Lower lobe of right lung (tissue), 2 donors: ENCODE data around the gene ANAPC15. TPM values are rescaled to one million over a fixed set of nuclear protein-coding genes. Genes with fewer than 3 reads are reported as not detected.
A peak's percentile ranks its signal among the peaks of the same experiment; 100 is the strongest.

Experiments
- ATAC-seq, 2 donors: fragments of 200-7000 bp; cut with Tn5 transposase; one replicate each; pipeline ENCODE4 v1.9.1; 2020 to 2022; ENCODE audit warnings: mild to moderate bottlenecking in 2 of 2, moderate library complexity in 2 of 2
- DNase-seq: peaks from one replicate; pipeline ENCODE4 v3.0.0-alpha.2; 2020
- H3K27ac ChIP-seq: fragments of 200-600 bp; one replicate; pipeline ENCODE4 v1.8.0; 2022
- H3K27me3 ChIP-seq: fragments of 200-600 bp; one replicate; pipeline ENCODE4 v1.8.0; 2022; ENCODE audit warnings: low read depth
- H3K36me3 ChIP-seq: fragments of 200-600 bp; one replicate; pipeline ENCODE4 v1.8.0; 2022; ENCODE audit warnings: mild to moderate bottlenecking
- H3K4me1 ChIP-seq: fragments of 200-600 bp; one replicate; pipeline ENCODE4 v1.8.0; 2022
- H3K4me3 ChIP-seq: fragments of 200-600 bp; one replicate; pipeline ENCODE4 v1.8.0; 2022; ENCODE audit warnings: mild to moderate bottlenecking
- H3K9me3 ChIP-seq: fragments of 200-600 bp; one replicate; pipeline ENCODE4 v1.8.0; 2022
- intact Hi-C: fragments of 100-400 bp; cut with DNase I; formaldehyde crosslinking; loops from one replicate; pipeline ENCODE4 v1.11.0; 2022
- microRNA-seq: library from miRNA; unstranded; fragments of <30 nt; microRNA quantifications from one replicate; pipeline ENCODE4 v1.2.0, GENCODE V29; 2020; ENCODE audit warnings: borderline number of aligned reads
- total RNA-seq: library from RNA; stranded (reverse); fragmentation: NEBNext Ultra II Directional; extraction: Animal tissue kit (Norgen Biotek cat#: 25700); gene quantifications from one replicate; pipeline ENCODE4 v1.2.1, GENCODE V29; 2021
- TF ChIP-seq, protein P1 (sequence below): fragments of 200-600 bp; IDR thresholded peaks from one replicate; pipeline ENCODE4 v1.8.0; 2022; ENCODE audit warnings: antibody characterized with exemption, mild to moderate bottlenecking
- donor health status: DM: no; HTN: yes; CAD: no; lungs with severe emphysema.

Gene ANAPC15
- total RNA-seq, 1 donor from 2014 or later = 22.7 TPM

DNA sequence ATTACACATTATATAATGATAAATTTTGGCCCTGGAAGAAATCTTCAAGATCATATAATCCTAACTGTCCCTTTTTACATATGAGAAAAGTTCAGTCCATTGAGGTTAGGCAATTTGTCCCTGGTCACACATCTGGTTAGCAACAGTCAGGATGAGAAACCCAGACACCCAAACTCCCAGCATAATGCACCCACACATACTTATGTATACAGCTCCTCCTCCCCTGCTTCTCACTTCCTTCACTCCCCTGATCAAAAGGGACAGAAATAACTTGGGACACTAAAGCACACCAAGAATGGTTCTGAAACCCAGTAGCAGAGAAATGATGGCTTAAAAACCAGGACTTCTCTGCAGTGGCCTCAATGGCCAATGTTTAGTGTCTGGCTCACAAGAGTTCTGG is 43.3 kb downstream of the ANAPC15 start:
- ATAC-seq (peak; percentile 68 to 69), DNase-seq (no peak)
- no peaks in the 10 kb centered on the region for H3K27me3 ChIP-seq
- H3K9me3 ChIP-seq = no peaks in the 10 kb centered on the region
- TF ChIP-seq, protein P1, sequence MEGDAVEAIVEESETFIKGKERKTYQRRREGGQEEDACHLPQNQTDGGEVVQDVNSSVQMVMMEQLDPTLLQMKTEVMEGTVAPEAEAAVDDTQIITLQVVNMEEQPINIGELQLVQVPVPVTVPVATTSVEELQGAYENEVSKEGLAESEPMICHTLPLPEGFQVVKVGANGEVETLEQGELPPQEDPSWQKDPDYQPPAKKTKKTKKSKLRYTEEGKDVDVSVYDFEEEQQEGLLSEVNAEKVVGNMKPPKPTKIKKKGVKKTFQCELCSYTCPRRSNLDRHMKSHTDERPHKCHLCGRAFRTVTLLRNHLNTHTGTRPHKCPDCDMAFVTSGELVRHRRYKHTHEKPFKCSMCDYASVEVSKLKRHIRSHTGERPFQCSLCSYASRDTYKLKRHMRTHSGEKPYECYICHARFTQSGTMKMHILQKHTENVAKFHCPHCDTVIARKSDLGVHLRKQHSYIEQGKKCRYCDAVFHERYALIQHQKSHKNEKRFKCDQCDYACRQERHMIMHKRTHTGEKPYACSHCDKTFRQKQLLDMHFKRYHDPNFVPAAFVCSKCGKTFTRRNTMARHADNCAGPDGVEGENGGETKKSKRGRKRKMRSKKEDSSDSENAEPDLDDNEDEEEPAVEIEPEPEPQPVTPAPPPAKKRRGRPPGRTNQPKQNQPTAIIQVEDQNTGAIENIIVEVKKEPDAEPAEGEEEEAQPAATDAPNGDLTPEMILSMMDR = no peak
- peak overlapping the region; percentile 82 for H3K27ac ChIP-seq
- peaks cover 10% of the 10 kb centered on the region for H3K36me3 ChIP-seq
- peaks cover 71% of the 10 kb centered on the region for H3K4me1 ChIP-seq
- intact Hi-C loops = no loop called here
- peak overlapping the region; percentile 22 for H3K4me3 ChIP-seq

DNA sequence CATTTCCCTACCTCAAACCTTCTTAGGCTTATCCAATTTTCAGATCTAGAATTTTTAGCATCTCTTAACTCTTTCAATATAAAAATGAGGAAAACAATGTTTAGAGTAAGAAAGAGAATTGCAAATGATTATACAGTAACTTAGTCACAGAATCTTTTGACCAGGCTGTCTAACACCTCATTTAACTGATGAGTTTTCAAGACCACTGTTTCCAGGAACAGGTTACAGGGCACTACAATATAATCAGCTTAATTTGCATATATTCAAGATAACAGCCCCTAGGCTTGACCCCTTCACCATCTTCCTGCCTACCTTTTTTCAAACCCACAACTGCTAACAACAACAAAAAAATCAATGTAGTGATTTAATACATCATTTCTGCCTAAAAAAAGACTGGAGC is 44.8 kb downstream of the ANAPC15 start:
- Histone ChIP-seq H3K4me1 (peaks cover 65% of the 10 kb centered on the region), H3K4me3 (no peak overlapping the region), H3K27me3 (no peaks in the 10 kb centered on the region), H3K27ac (peak overlapping the region; percentile 82), H3K36me3 (peaks cover 11% of the 10 kb centered on the region), H3K9me3 (no peaks in the 10 kb centered on the region)
- intact Hi-C loops = no loop called here
- TF ChIP-seq, protein P1 = no peak
- DNase-seq (no peak), ATAC-seq (no peak)

DNA sequence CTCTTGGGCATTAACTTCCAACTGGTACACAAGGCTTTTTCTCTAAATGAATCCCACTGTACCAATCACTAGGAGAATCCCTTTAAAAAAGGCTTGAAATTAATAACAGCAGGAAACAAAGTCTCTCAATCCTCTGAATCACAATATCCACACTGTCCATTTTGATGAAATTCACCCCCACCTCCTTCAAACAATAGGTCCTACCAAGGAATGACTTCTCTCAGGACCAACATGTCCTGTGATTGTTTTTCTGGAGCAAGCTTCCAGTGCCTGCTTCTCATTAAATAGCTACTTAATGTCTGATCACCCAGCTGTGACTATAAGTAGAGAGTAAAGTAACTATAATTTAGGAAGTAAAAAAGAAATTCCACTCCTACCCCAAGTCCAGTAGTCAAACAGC is 45.2 kb downstream of the ANAPC15 start:
- TF ChIP-seq, protein P1 = no peak
- intact Hi-C loops = no loop called here
- no peak for ATAC-seq
- Histone ChIP-seq H3K36me3 (peaks cover 15% of the 10 kb centered on the region), H3K9me3 (no peaks in the 10 kb centered on the region), H3K27ac (peak overlapping the region; percentile 55), H3K27me3 (no peaks in the 10 kb centered on the region), H3K4me1 (peaks cover 61% of the 10 kb centered on the region), H3K4me3 (no peak overlapping the region)
- no peak for DNase-seq

DNA sequence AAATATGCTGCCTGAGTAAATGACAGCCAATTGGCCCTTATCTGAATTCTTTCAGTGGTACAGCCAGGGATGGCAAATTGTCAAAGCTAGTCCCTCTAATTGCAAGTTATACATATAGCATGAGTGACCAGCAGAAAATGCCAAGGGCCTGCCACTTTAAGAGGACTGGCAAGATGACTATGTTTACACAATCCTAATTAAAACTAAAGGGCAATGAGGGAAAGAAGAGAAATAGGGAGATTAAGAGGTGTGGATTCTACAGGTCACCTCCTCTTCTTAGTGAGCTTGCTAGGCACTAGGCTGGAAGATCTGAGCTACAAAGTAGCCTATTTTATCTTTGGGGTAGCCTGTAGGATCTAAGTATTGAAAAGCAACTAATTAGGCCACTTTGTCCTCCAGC is 45.6 kb downstream of the ANAPC15 start:
- ATAC-seq = no peak

DNA sequence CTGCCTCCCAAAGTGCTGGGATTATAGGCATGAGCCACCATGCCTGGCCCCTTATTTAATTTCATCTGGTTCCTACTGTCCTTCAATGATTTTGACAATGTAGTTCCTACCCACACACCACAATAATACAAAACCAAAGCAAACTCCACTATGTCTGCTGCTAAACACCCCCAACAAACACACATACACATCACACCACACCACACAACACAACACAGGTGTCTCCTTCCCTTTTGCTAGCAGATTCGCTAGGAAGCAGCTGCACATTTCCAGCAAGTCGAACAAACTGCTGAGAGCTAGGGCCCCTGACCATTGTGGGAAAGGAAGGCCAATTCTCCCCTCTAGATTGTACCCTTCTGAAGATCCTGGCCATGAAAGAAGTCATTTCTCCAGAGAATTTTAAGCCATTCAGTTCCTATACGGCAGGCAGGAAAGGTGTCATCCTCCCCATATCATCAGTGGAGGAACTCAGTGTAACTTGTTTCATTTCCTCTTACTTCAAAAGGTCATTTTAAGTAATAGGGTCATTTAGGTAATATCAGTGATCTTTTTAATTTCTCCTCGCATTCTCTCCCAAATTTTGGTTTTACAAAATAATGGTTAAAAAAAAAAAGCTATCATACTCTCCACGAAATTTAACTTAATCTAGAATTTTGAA is 50.6 kb downstream of the ANAPC15 start:
- DNase-seq = no peak
- Histone ChIP-seq H3K4me1 (peaks cover 9% of the 10 kb centered on the region), H3K9me3 (no peaks in the 10 kb centered on the region), H3K4me3 (no peak overlapping the region), H3K27ac (no peak overlapping the region), H3K27me3 (no peaks in the 10 kb centered on the region), H3K36me3 (peaks cover 13% of the 10 kb centered on the region)
- no peak for ATAC-seq
- TF ChIP-seq, protein P1 = no peak
- intact Hi-C loops = no loop called here

More for the DNA sequence above, 45.6 kb downstream of the ANAPC15 start:
- no peak overlapping the region for H3K4me3 ChIP-seq
- H3K36me3 ChIP-seq = peaks cover 19% of the 10 kb centered on the region
- peak overlapping the region; percentile 55 for H3K27ac ChIP-seq
- TF ChIP-seq, protein P1 = no peak
- no peaks in the 10 kb centered on the region for H3K9me3 ChIP-seq
- DNase-seq = no peak
- intact Hi-C loops = no loop called here
- peaks cover 56% of the 10 kb centered on the region for H3K4me1 ChIP-seq
- H3K27me3 ChIP-seq = no peaks in the 10 kb centered on the region

Small RNA genes lying within 50 kb of the gene (microRNA-seq; reads per million reads assigned to microRNA genes)
- not detected for gene MIR3165

Other genes with a start within 250 kb of the ANAPC15 start
- gene DEFB131B, start 234.2 kb downstream of the ANAPC15 start, total RNA-seq = not detected
- gene XNDC1N, start 184.1 kb downstream of the ANAPC15 start, total RNA-seq = 9.1 TPM
- 24.7 TPM for gene RNF121, start 183.6 kb downstream of the ANAPC15 start, total RNA-seq
- gene IL18BP, start 113.8 kb downstream of the ANAPC15 start, total RNA-seq = 18.0 TPM
- 200 TPM for gene NUMA1, start 32.2 kb downstream of the ANAPC15 start, total RNA-seq
- gene LRRC51, start 31.8 kb downstream of the ANAPC15 start, total RNA-seq = 14.8 TPM
- gene LAMTOR1, start 9.4 kb downstream of the ANAPC15 start, total RNA-seq = 96.0 TPM
- gene TOMT, start 6.8 kb downstream of the ANAPC15 start, total RNA-seq = not detected
- gene FOLR3, start 23.0 kb upstream of the ANAPC15 start, total RNA-seq = 53.1 TPM
- 134 TPM for gene FOLR1, start 79.4 kb upstream of the ANAPC15 start, total RNA-seq
- gene FOLR2, start 104.1 kb upstream of the ANAPC15 start, total RNA-seq = 28.1 TPM
- gene INPPL1, start 112.1 kb upstream of the ANAPC15 start, total RNA-seq = 147 TPM
- not detected for gene PHOX2A, start 131.5 kb upstream of the ANAPC15 start, total RNA-seq